Adrenal gland (tissue), 5 donors: ENCODE measurements around the gene PARP12.

Experiments
- CTCF ChIP-seq, 6 experiments: fragments of 450-650 bp in 4 of 6; fragments of 200-600 bp in 2 of 6; sonication (generic) in 1 of 6; IDR thresholded peaks; 1 replicate in 5 of 6; 2 replicates in 1 of 6; pipeline versions ENCODE4 v1.5.1 to v1.8.0; 2016 to 2021; ENCODE audit warnings: antibody characterized with exemption in 6 of 6, mild to moderate bottlenecking in 2 of 6, moderate library complexity in 1 of 6
- POLR2A ChIP-seq, 2 donors: fragments of 450-650 bp; IDR thresholded peaks; one replicate each; pipeline ENCODE4 v1.6.1; 2017; ENCODE audit warnings: antibody characterized with exemption in 2 of 2, mild to moderate bottlenecking in 2 of 2, moderate library complexity in 1 of 2
- donor health status: DM: no; HTN: no; CAD: no.

- TF ChIP-seq POLR2A (IDR thresholded peaks at IDR 0.05) = no peak
- TF ChIP-seq CTCF (IDR thresholded peaks at IDR 0.05) = no peak
Measured at GRCh38 chr7:140055833-140056232, 6.9 kb downstream of the PARP12 start.
